Uterus (tissue), 2 donors: ENCODE results near the gene RIMBP3C.

Experiments
- POLR2A ChIP-seq, 2 donors: fragments of 450-650 bp; IDR thresholded peaks; one replicate each; pipeline ENCODE4 v1.6.1; 2016; ENCODE audit warnings: antibody characterized with exemption in 2 of 2, mild to moderate bottlenecking in 1 of 2, moderate library complexity in 1 of 2
- TF ChIP-seq, protein P1 (sequence below), 4 experiments: fragments of 200-600 bp in 2 of 4; fragments of 450-650 bp in 2 of 4; sonication (generic) in 2 of 4; IDR thresholded peaks; one replicate each; pipeline ENCODE4 v1.5.1; 2016 to 2019; ENCODE audit warnings: antibody characterized with exemption in 4 of 4, mild to moderate bottlenecking in 2 of 4, moderate library complexity in 1 of 4

DNA sequence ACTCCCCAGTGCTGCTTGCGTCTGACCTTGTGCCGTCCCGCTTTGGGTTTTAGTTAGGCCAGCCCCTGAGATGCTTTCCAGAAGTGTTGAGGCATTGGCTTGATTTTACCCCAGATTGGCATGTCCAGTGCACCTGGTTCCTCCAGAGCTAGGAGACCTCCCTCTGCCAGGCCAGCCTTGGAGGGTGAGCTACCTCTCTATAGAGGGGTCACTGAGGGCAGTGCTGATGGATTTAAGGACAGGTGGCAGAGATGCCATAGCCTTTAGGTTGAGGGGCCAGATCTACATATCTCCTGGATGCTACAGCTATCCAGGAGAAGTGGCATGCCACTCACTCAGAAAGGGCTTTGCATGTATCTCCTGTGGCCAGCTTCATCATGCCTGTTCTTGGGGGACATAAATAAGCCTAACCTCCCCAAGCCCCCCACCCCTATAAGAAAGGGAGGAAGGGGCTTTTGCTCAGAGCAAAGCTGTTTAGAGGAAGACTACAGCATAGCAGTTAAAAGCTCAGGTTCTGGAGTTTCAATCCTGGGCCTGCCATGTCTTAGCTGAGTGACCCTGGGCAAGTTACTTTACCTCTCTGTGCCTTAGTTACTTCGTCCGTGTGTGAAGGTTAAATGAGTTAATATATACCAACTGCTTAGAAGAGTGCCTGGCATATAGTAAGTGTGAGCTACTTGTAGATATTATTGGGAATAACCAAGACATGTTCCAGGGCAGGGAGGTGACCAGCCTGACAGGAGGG lies 22.7 kb upstream of the RIMBP3C start:
- TF ChIP-seq, protein P1, sequence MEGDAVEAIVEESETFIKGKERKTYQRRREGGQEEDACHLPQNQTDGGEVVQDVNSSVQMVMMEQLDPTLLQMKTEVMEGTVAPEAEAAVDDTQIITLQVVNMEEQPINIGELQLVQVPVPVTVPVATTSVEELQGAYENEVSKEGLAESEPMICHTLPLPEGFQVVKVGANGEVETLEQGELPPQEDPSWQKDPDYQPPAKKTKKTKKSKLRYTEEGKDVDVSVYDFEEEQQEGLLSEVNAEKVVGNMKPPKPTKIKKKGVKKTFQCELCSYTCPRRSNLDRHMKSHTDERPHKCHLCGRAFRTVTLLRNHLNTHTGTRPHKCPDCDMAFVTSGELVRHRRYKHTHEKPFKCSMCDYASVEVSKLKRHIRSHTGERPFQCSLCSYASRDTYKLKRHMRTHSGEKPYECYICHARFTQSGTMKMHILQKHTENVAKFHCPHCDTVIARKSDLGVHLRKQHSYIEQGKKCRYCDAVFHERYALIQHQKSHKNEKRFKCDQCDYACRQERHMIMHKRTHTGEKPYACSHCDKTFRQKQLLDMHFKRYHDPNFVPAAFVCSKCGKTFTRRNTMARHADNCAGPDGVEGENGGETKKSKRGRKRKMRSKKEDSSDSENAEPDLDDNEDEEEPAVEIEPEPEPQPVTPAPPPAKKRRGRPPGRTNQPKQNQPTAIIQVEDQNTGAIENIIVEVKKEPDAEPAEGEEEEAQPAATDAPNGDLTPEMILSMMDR (IDR thresholded peaks at IDR 0.05), result no peak
- no peak for TF ChIP-seq POLR2A (IDR thresholded peaks at IDR 0.05)
